HG02840 (cell line): ENCODE measurements around the gene SPAAR.
"Not testable (repeated sequence)": the region's sequence is repeated elsewhere in the genome, so short reads cannot be mapped to it uniquely, and the experiment has no call there.

Source experiments
- ATAC-seq: cut with Tn5 transposase; IDR thresholded peaks from one replicate; pipeline ENCODE4 v1.9.1; 2021; ENCODE audit warnings: mild to moderate bottlenecking, moderate library complexity, moderate number of reproducible peaks; ENCODE audit not compliant: unreplicated experiment, low FRiP score

The SPAAR gene

DNA sequence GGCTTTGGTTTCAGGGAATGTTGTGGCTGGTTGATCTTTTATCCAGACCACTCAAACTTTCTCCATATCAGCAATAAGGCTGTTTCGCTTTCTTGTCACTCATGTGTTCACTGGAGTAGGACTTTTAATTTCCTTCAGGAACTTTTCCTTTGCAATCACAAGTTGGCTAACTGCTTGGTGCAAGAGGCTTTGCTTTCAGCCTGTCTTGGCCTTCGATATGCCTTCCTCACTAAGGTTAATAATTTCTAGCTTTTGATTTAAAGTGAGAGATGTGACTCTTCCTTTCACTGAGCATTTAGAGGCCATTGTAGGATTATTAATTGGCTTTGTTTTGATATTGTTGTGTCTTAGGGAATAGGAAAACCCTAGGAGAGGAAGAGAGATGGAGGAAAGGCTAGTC, 10.3 kb upstream of the SPAAR start:
- no peak for ATAC-seq

GRCh38 chr9:35903049-35903448, 6.2 kb upstream of the SPAAR start:
- ATAC-seq: no peak

DNA sequence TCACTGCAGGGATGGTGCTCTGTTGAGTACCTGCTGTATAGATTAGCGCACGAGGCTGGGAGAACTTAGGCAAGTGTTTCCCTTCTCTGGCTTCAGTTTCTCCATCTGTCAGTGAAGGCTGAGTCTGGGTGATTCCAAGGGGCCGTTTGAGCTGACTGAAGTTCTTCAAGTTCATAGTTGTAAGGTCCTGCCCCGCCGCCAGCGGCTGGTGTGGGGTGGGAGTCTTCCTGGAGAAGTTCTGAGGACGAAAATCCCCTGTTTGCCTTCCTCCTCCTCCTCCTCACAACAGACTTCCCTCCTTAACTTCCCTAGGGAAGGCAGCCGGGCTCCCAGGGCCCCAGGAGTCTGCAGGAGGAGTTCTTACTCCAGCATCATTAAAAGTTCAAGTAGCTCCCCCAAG, 5.0 kb upstream of the SPAAR start:
- no peak for ATAC-seq

GRCh38 chr9:35905051-35905781, 4.1 kb upstream of the SPAAR start:
- no peak for ATAC-seq

GRCh38 chr9:35905912-35906679, 3.2 kb upstream of the SPAAR start, which contains the start of gene HRCT1:
Gene HRCT1, plus strand, starts transcription at chr9:35906202. Its CDS starts 86 bp downstream, at chr9:35906288.
- ATAC-seq: no peak

DNA sequence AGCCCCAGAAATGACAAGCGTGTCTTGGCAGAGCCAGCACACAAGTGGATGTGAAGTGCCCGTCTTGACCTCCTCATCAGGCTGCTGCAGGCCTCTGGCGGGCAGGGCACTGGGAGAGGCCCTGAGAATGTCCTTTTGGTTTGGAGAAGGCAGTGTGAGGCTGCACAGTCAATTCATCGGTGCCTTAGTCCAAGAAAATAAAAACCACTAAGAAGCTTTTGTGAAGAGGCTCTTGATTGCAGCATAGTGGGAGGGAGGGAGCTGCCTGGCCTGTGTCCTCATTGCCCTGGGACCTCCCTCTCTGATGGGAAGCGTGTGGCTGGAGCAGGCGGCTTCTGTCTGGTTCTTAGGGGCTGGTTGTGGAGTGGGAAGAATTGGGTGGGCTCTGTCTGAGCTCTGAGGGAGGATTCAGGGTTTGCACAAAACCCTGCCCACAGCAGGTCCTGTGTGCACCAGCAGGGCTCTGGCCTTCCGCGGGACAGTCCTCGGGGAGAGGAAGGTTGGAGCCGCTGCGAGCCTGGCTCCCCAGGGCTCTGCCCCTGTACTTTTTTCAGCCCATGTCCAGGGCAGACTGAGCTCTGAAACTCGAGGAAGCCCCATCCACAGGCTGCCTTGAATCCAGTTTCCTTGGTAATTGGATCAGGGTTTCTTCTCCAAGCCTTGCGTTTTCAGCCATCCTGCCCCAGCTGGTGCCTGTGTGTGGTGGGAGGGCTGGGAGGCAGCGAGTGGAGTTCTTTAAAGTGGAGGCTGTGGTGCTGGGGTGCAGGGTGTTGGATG, 2.2 kb upstream of the SPAAR start:
- no peak for ATAC-seq

- ATAC-seq: no peak
Observed at GRCh38 chr9:35907711-35908503, 1.4 kb upstream of the SPAAR start.

- no peak for ATAC-seq
Observed at GRCh38 chr9:35908504-35909125, 675 bp upstream of the SPAAR start.

DNA sequence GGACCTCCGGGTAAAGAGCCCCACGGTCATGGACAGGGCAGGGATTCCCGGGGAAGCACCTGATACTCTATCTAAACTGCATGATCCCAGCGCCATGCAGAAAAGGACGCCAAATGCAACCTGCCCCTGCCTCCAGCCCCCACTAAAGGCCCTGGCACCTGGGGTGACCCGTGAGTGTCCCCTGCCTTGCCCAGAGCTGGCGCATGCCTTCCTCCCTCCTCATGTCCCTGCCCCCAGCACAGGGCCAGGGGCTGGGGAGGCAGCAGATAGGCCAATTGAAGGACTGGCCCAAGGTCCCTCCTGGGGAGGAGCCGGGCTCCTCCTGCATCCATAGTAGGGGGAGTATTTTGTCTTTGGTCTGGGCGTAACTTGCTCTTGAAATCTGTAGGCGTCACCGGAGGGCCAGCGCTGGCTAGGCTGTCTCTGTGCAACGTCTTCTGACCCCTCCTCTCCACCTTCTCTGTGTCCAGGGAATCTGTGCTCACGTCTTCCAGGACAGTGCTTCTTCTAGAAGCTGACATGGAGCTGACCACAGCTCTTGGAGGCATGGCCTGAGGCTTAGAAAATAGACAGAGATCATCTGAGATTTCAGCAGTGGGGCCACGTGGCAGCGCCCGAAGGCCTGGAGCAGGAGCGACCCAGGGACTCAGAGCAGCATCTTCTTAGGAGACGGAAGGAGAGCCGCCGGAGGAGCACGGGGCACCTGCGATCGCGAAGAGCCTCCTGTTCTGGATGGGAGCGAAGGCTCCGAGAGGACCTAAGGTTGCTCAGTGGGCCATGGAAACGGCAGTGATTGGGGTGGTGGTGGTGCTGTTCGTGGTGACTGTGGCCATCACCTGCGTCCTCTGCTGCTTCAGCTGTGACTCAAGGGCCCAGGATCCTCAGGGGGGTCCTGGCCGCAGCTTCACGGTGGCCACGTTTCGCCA, 660 bp downstream of the SPAAR start:
- no peak for ATAC-seq

DNA sequence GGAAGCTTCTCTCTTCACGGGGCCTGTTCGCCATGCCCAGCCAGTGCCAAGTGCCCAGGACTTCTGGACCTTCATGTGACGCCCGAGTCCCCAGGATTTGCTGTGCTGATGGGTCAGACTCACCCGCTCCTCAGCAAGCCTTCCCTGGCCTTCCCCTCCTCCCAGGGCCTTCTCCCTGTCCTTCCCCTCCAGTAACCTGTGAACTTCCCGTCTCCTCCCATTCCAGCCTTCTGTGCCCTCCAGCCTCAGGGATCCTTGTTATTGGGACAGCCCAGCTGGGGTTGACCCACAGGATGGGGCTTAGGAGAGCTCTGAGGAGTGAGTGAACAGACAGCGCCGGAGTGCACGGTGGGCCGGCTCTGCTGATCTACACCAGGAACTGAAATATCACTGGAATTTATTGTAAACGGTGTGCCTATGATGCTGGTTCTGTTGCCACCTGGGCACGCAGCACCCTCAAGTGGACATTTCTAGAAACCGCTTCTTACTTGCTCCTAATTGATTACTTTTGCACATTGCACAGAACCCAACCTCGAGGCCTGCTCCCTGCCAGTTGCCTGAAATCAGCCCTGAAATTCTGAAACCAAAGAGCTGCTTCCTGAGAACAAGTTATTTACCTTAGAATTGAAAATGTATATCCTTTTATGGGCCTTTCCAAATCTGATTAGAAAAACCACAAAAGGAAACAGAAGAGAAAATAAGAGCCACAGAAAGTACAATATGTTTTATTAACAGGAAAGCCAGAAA, 1.5 kb downstream of the SPAAR start:
- no peak for ATAC-seq

- ATAC-seq: no peak
Observed at GRCh38 chr9:35911690-35912089, 2.4 kb downstream of the SPAAR start.

DNA sequence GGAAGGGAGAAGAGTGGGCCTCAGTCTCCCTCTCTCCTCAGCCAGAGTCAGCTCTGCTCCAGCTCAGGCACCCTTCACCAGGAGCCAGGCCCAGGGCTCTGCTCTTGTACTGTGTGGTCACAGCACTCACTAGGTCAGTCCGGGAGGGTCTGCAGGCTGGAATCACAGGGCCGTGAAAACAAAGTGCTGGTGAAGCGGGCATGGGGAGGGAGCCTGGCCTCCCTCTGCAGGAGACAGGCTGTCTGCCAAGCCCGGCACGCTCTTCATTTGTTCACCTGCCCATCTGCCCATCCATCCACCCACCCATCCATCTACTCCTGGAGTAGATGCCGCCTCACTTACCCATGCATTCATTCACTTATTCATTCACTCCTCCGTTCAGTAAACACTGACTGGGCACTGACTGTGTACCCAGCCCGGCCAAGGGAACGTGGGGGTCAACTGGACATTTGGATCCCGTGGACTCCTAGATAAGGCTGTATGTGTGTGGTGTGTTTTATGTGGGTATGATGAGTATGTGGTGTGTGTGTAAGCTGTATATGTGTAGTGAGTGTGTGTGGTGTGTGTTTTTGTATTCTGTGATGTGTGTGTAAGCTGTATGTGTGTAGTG, 3.6 kb downstream of the SPAAR start:
- ATAC-seq: no peak

- ATAC-seq: not testable (repeated sequence)
Observed at GRCh38 chr9:35913429-35913828, 4.1 kb downstream of the SPAAR start.

DNA sequence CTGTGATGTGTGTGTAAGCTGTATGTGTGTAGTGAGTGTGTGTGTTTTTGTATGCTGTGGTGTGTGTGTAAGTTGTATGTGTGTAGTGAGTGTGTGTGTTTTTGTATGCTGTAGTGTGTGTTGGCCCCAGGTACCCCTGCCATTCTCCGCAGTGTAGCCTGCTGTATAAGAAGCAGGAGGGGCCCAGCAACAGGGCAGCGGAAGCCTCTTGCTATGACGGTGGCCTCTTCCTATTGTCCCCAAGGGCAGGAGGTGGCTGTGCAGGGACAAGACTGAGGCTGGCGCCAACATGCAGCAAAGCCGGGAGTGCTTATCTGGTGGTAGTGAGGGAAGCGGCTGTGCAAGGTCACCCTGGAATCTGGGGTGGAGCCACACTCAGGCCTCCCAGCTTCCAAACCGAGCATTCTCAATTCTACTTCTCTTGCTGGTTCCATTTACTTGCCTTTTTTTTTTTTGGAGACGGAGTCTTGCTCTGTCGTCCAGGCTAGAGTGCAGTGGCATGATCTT, 5.1 kb downstream of the SPAAR start:
- ATAC-seq: no peak

GRCh38 chr9:35915681-35916294, 6.5 kb downstream of the SPAAR start:
- ATAC-seq: no peak

GRCh38 chr9:35917261-35917660, 8.0 kb downstream of the SPAAR start:
- ATAC-seq: no peak

- ATAC-seq: no peak
Observed at GRCh38 chr9:35918780-35919179, 9.5 kb downstream of the SPAAR start.
